Measurements from ENCODE around the gene GPRIN1.

DNA sequence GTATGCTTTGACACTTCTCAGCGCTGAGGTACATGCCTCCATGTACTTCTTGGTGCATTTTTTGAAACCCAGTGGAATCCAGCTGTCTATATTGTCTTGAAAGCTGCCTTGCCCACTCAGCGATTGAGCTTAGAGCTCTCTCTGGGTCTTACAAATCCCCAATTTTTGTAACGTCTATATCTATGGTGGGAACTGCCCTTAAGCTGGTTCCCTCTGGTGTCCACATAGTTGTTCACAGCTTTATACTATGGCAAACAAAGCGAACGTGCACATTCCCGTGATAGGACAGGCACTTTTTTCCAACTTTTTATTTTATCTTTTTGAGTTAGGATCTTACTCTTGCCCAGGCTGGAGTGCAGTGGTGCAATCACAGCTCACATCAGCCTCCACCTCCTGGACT is 39.9 kb downstream of the GPRIN1 start:
- TF ChIP-seq, protein P1, sequence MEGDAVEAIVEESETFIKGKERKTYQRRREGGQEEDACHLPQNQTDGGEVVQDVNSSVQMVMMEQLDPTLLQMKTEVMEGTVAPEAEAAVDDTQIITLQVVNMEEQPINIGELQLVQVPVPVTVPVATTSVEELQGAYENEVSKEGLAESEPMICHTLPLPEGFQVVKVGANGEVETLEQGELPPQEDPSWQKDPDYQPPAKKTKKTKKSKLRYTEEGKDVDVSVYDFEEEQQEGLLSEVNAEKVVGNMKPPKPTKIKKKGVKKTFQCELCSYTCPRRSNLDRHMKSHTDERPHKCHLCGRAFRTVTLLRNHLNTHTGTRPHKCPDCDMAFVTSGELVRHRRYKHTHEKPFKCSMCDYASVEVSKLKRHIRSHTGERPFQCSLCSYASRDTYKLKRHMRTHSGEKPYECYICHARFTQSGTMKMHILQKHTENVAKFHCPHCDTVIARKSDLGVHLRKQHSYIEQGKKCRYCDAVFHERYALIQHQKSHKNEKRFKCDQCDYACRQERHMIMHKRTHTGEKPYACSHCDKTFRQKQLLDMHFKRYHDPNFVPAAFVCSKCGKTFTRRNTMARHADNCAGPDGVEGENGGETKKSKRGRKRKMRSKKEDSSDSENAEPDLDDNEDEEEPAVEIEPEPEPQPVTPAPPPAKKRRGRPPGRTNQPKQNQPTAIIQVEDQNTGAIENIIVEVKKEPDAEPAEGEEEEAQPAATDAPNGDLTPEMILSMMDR (IDR thresholded peaks at IDR 0.05), result no peak
- TF ChIP-seq POLR2AphosphoS5 (IDR thresholded peaks at IDR 0.05), result no peak

All from transverse colon (tissue), 4 donors.